ENCODE measurements around the gene AK4.
A peak's percentile ranks its signal among the peaks of the same experiment; 100 is the strongest.
"Not testable (repeated sequence)": the region's sequence is repeated elsewhere in the genome, so short reads cannot be mapped to it uniquely, and the experiment has no call there.

The AK4 gene

GRCh38 chr1:65151641-65152040 lies 3.6 kb downstream of the AK4 start:
- DNase-seq: no peak

- DNase-seq: no peak
Observed at GRCh38 chr1:65153635-65154034, 5.6 kb downstream of the AK4 start.

GRCh38 chr1:65156910-65157545 lies 9.0 kb downstream of the AK4 start:
- no peak for DNase-seq

DNA sequence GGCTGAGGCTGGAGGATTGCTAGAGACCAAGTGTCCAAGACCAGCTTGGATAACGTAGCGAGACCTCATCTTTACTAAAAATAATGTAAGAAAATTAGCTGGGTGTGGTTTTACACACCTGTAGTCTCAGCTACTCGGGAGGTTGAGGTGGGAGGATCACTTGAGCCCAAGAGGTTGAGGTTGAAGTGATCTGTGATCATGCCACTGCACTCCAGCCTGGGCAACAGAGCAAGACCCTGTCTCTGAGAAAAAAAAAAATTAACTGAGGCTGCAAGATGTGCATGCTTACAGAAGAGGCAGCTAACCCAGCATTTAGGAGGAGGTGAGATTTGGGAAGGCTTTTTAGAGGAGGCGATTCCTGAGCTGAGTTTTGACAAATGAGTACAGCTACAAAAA lies 9.5 kb downstream of the AK4 start:
- no peak for DNase-seq

DNA sequence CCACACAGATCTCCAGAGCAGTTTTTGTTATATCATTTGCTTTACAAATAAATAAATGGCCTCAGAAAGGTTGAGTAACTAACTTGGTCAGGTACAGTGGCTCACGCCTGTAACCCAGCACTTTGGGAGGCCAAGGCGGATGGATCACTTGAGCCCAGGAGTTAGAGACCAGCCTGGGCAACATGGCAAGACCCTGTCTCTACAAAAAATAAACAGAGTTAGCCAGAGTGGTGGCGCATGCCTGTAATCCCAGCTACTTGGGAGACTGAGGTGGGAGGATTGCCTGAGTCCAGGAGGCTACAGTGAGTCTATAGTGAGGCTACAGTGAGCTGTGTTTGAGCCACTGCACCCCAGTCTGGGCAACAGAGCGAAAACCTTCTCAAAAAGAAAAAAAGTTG lies 11.3 kb downstream of the AK4 start:
- not testable (repeated sequence) for DNase-seq

DNA sequence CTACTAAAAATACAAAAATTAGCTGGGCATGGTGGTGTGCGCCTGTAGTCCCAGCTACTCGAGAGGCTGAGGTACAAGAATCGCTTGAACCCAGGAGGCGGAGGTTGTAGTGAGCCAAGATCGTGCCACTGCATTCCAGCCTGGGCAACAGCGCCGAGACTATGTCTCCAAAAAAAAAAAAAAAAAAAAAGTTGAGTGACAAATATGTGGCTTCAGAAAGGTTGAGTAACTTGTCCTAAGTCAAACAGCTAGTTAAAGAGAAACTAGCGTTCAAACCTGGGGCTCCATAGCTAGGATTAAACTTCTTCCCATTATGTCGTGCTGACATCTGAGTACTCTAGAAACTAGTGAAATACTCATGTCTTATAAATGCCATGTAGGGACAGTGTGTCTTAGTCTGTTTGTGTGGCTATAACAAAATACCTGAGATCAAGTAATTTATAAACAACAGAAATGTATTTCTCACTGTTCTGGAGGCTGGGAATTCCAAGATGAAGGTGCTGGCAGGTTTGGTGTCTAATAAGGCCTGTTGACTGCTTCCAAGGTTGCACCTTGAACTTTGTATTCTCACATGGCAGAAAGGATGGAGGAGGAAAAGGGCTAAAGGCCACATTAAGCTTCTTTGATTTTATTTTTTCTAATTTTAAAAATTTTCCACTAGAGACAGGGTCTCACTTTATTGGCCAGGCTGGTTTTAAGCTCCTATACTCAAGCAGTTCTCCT lies 12.0 kb downstream of the AK4 start:
- DNase-seq: no peak

DNA sequence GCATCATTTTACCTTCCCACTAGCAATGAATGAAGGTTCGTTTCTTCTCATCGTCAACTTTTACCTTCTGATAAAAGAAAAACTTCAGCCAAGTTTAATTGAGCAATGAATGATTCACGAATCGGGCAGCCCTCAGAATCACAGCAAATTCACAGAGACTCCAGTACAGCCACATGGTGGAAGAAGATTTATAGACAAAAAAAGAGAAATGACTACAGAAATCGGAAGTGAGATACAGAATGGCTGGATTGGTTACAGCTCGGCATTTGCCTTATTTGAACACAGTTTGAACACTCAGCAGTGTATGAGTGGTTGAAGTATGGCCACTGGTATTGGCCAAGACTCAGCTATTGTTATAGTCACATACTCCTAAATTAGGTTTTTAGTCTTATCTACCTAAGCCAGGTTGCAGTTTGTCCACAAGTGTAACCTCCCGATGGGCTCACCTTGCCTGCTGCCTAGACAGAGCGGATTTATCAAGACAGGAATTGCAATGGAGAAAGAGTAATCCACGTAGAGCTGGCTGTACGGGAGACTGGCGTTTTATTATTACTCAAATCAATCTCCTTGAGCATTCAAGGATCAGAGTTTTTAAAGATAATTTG lies 15.3 kb downstream of the AK4 start:
- DNase-seq: no peak

GRCh38 chr1:65164101-65164500 lies 16.1 kb downstream of the AK4 start:
- not testable (repeated sequence) for DNase-seq

- DNase-seq: no peak
Observed at GRCh38 chr1:65164633-65165032, 16.6 kb downstream of the AK4 start.

DNA sequence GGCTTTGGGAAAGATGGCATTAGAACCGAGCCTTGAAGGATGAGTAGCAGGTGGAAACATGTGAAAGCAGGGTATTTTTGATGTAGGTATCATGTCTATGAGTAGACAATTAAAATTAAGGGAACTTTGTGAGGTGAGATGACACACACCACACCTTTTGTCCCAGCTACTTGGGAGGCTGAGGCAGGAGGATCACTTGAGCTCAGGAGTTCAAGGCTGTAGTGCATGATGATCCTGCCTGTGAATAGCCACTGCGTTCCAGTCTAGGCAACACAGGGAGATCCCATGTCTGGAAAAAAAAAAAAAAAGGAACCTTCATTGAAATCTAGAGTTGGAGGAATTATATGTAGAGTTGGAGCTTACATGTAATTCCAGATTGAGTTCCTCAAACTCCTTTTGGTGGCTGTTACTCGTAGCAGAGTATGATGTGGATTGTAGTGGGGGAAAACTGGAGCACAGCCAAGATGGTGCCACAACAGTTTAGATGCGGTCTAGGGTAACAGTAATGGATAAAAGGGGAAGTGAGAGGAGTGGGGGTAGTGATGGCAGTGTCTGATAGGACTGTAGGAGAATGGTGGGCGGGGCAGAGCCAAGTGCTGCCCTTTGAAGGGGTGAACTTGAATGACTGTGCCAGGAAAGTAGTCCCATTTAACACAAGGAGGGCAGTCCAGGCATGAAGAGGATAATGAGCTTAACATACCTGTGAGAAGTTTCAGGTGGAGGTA lies 17.4 kb downstream of the AK4 start:
- peak; percentile 81 for DNase-seq

- no peak for DNase-seq
Observed at GRCh38 chr1:65166572-65167305, 18.7 kb downstream of the AK4 start.

DNA sequence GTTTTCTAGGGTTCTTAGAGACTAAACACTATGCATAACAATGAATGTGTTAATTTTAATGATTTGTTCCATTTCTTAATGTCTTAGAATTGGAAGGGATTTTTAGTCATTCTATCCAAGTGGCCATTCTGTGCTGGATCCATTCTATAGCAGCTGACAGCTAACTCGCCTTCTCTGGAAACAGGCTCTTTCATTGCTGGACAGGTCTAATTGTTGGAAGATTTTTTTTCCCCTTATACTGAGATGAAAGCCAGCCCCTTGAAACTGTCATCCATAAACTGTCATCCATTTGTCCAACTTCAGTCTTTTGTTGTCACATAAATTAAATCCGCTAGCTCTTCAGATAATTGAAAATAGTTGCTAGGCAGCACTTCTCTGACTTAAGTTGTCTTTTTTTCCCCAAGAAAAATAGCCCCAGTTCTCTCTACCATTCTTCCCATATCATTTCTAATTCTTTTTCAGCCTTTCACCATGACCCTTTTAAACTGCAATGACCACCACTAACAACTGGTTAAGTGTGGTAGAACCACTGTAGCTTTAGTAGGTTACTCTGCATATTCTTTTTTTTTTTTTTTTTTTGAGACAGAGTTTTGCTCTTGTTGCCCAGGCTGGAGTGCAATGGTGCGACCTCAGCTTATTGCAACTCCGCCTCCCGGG lies 19.7 kb downstream of the AK4 start:
- DNase-seq: no peak

DNA sequence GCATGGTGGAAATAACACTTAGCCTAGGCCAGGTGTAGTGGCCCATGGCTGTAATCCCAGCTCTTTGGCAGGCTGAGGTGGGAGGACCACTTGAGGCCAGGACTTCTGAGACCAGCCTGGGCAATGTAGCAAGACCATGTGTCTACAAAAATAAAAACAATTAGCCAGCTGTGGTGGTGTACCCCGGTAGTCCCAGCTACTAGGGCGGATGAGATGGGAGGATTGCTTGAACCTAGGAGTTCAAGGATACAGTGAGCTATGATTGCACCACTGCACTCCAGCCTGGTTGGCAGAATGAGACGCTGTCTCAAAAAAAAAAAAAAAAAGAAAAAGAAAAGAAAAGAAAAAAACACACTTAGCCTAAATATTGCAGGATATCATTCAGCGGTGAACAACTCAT lies 20.9 kb downstream of the AK4 start:
- no peak for DNase-seq

DNA sequence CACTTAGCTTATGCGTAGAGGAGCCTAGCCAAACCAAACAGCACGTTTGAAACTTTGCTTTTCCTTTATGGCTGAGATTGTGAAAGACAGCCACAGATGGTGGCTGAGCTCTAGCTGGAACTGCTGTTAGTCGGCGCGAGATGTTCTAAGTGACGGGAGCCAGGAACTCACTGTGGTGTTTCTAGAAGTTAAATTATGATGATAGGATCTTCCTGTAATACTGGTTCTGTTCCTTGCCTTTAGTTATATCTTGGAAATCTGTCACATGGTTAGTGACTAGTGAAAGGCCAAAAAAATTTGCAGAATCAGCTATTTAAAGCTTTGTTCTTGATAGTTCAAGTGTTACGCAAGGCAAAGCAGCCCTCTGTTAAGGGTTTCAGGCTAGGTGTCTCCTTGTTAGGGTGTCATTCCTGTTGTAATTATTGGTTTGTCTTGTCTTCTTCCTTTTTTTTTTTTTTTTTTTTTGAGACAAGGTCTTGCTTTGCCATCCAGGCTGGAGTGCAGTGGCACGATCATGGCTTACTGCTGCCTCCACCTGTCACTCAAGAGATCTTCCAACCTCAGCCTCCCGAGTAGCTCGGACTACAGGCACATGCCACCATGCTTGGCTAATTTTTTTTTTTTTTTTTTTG lies 22.6 kb downstream of the AK4 start:
- DNase-seq: no peak

- DNase-seq: no peak
Observed at GRCh38 chr1:65172936-65173690, 25.1 kb downstream of the AK4 start.

GRCh38 chr1:65174585-65174984 lies 26.6 kb downstream of the AK4 start:
- peak; percentile 70 for DNase-seq

- no peak for DNase-seq
Observed at GRCh38 chr1:65175171-65176055, 27.4 kb downstream of the AK4 start.

GRCh38 chr1:65176056-65176450 lies 28.1 kb downstream of the AK4 start:
- DNase-seq: no peak

DNA sequence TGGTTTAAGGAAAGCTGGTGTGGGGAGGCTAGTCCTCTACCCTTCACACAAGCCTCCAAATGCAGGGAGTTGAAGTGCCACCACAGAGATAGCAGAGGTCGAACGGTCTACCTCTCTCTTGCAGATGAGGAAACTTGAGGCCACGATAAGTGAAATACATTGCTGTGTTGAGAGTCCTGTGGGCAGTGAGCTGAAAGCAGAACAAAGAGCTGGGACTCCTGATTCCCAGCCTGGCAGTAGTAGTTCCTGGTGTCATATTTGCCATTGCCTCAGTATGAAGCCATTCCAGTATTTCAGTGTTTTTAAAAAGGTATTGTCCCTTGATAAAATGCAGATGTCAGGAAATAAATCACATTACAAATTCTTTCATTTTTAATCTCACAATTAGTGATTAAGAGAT lies 28.6 kb downstream of the AK4 start:
- no peak for DNase-seq

- no peak for DNase-seq
Observed at GRCh38 chr1:65177457-65177856, 29.5 kb downstream of the AK4 start.
